ENCODE measurements around the gene CCDC154. TPM values are rescaled to one million over a fixed set of nuclear protein-coding genes. Genes with fewer than 3 reads are reported as not detected.
"Not testable (repeated sequence)": the region's sequence is repeated elsewhere in the genome, so short reads cannot be mapped to it uniquely, and the experiment has no call there.

CCDC154 gene
- total and polyA plus RNA-seq, 2 experiments from 2014 or later: 0.49 to 1.5 TPM

DNA sequence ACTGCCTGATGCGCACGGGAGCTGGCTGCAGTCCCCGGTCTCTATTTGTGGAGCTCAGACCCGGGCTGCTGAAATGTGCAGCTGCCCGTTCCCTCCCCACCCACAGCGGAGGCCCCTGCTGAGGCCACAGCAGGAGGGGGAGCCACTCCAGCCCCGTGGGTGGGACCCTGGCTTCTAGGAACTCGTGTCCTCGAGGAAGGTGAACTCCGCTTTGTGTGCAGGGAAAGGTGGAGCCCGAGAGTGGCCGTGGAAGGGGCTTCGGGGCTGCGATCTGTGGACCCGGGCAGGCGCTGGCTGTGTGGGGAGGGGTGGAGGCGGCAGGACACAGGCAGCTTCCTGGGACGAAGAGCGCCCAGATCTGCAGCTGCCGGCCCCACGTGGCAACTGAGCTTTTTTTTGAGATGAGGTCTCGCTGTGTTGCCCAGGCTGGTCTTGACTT is 2.9 kb downstream of the CCDC154 start:
- TF ChIP-seq, protein P1, sequence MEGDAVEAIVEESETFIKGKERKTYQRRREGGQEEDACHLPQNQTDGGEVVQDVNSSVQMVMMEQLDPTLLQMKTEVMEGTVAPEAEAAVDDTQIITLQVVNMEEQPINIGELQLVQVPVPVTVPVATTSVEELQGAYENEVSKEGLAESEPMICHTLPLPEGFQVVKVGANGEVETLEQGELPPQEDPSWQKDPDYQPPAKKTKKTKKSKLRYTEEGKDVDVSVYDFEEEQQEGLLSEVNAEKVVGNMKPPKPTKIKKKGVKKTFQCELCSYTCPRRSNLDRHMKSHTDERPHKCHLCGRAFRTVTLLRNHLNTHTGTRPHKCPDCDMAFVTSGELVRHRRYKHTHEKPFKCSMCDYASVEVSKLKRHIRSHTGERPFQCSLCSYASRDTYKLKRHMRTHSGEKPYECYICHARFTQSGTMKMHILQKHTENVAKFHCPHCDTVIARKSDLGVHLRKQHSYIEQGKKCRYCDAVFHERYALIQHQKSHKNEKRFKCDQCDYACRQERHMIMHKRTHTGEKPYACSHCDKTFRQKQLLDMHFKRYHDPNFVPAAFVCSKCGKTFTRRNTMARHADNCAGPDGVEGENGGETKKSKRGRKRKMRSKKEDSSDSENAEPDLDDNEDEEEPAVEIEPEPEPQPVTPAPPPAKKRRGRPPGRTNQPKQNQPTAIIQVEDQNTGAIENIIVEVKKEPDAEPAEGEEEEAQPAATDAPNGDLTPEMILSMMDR (IDR thresholded peaks at IDR 0.05; ENCODE audit: low read depth, low read length): no peak
- Histone ChIP-seq H3K4me3 (no peak overlapping the region), H3K36me3 (no peaks in the 10 kb centered on the region), H3K4me1 (ENCODE audit: low read depth) (no peaks in the 10 kb centered on the region), H3K9me3 (ENCODE audit: low read depth) (no peaks in the 10 kb centered on the region), H3K27me3 (no peaks in the 10 kb centered on the region), H3K27ac (no peak overlapping the region)
- DNase-seq (ENCODE audit: low read depth in 1 of 2, low spot score in 1 of 2): no peak

- H3K4me3 ChIP-seq; H3K27me3 ChIP-seq; H3K9me3 ChIP-seq (ENCODE audit: low read depth); H3K27ac ChIP-seq; DNase-seq (ENCODE audit: low read depth in 1 of 2, low spot score in 1 of 2); H3K36me3 ChIP-seq; H3K4me1 ChIP-seq (ENCODE audit: low read depth): not testable (repeated sequence)
Observed at GRCh38 chr16:1439699-1440074, 4.7 kb downstream of the CCDC154 start.

DNA sequence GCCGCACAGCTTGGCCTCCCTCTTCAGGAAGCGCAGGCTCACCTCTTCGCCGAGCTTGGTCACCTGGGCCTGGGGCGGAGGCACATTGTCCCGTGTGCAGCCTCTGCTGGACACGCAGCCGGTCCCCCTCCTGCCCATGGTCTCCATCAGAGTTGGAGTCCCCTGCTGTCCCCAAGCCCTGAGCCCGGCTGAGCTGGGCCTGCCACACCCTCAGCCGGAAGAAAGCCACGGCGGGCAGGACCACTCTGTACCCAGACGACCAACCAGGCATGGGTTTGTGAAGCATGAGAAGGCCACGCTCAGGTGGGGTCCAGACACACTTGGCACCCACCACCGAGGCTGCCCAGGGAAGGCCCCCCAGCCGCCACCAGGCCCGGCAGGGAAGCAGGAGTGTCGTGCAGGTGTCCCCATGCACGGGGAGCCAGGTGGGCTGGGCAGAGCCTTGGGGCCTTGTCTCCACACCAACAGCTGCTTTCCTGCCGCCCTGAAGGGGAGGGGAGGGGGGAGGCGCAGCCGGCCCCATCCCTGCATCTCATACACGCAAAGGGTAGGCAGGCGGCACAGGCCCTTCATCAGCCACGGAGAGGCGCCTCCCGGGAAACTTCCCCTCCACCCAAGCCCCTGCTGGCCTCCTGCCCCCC is 5.2 kb downstream of the CCDC154 start:
- no peaks in the 10 kb centered on the region for H3K9me3 ChIP-seq (ENCODE audit: low read depth)

GRCh38 chr16:1438229-1439057 is 5.9 kb downstream of the CCDC154 start:
- no peaks in the 10 kb centered on the region for H3K4me1 ChIP-seq (ENCODE audit: low read depth)
- no peaks in the 10 kb centered on the region for H3K36me3 ChIP-seq
- no peak overlapping the region for H3K4me3 ChIP-seq
- H3K9me3 ChIP-seq (ENCODE audit: low read depth): no peaks in the 10 kb centered on the region
- no peak for DNase-seq (ENCODE audit: low read depth in 1 of 2, low spot score in 1 of 2)
- no peaks in the 10 kb centered on the region for H3K27me3 ChIP-seq
- TF ChIP-seq, protein P1 (IDR thresholded peaks at IDR 0.05; ENCODE audit: low read depth, low read length): no peak
- no peak overlapping the region for H3K27ac ChIP-seq

More for the DNA sequence above, 5.2 kb downstream of the CCDC154 start:
- no peak overlapping the region for H3K27ac ChIP-seq
- TF ChIP-seq, protein P1 (IDR thresholded peaks at IDR 0.05; ENCODE audit: low read depth, low read length): no peak
- H3K27me3 ChIP-seq: no peaks in the 10 kb centered on the region
- no peaks in the 10 kb centered on the region for H3K4me1 ChIP-seq (ENCODE audit: low read depth)
- no peak overlapping the region for H3K4me3 ChIP-seq
- H3K36me3 ChIP-seq: no peaks in the 10 kb centered on the region
- DNase-seq (ENCODE audit: low read depth in 1 of 2, low spot score in 1 of 2): no peak

DNA sequence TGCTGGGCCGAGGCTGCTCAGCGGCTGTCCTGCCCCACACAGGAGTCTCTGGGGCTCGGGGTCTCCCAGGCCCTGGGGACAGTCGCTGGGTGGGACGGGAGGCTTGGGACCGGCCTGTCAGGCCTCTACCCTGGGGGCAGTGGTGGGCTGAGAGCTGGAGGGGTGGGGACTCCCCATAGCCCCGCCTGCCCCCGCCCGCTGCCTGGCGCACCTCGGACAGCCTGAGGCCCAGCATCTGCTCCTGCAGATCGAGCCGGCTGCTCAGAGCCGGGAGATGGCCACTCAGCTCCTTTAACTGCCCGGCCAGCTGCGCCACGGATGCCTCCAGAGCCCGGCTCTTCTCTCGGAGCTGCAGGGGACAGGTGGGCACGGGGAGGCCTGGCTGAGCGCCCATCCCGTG is 6.8 kb downstream of the CCDC154 start:
- Histone ChIP-seq H3K4me1 (ENCODE audit: low read depth) (no peaks in the 10 kb centered on the region), H3K9me3 (ENCODE audit: low read depth) (no peaks in the 10 kb centered on the region), H3K4me3 (no peak overlapping the region), H3K36me3 (no peaks in the 10 kb centered on the region), H3K27me3 (no peaks in the 10 kb centered on the region), H3K27ac (no peak overlapping the region)
- DNase-seq (ENCODE audit: low read depth in 1 of 2, low spot score in 1 of 2): no peak
- TF ChIP-seq, protein P1 (IDR thresholded peaks at IDR 0.05; ENCODE audit: low read depth, low read length): no peak

GRCh38 chr16:1436731-1437355 is 7.5 kb downstream of the CCDC154 start:
- TF ChIP-seq, protein P1 (IDR thresholded peaks at IDR 0.05; ENCODE audit: low read depth, low read length): no peak
- no peak for DNase-seq (ENCODE audit: low read depth in 1 of 2, low spot score in 1 of 2)
- H3K9me3 ChIP-seq (ENCODE audit: low read depth): no peaks in the 10 kb centered on the region
- no peaks in the 10 kb centered on the region for H3K4me1 ChIP-seq (ENCODE audit: low read depth)
- H3K27me3 ChIP-seq: no peaks in the 10 kb centered on the region
- no peak overlapping the region for H3K4me3 ChIP-seq
- no peaks in the 10 kb centered on the region for H3K36me3 ChIP-seq
- no peak overlapping the region for H3K27ac ChIP-seq

All from cardiac muscle cell (in vitro differentiated cells and primary cell).